HepG2 (cell line): ENCODE data around the gene SLC22A4. TPM values are rescaled to one million over a fixed set of nuclear protein-coding genes. Genes with fewer than 3 reads are reported as not detected.

ENCODE experiments used
- ATAC-seq: fragments of 200-7000 bp; cut with Tn5 transposase; 3 replicates; pipeline ENCODE4 v1.9.1; 2020; ENCODE audit warnings: mild to moderate bottlenecking, moderate library complexity
- BruUV-seq: library from RNA; stranded (reverse); fragments of 400-500 nt; replicated peaks from 2 replicates; lab custom pipeline; 2021; lab: Mats Ljungman, UMichigan
- CTCF ChIA-PET: fragments of 300-600 bp; formaldehyde crosslinking; extraction: SDS; loops from one replicate; lab custom pipeline; 2021; ENCODE audit warnings: low total read pairs, inconsistent platforms, low intra/inter-chr PET ratio; lab: Yijun Ruan, JAX
- POLR2A ChIA-PET: fragments of 350-600 bp; sonication (Branson Sonifier 250); formaldehyde crosslinking; loops from one replicate; lab custom pipeline; 2020; ENCODE audit warnings: antibody characterized with exemption, inconsistent platforms; lab: Yijun Ruan, JAX
- DNase-seq: peaks from one replicate; pipeline ENCODE4 v3.0.0-alpha.2; 2015; ENCODE audit warnings: low spot score
- FAIRE-seq: peaks from 3 replicates; lab custom pipeline; 2011; peaks lifted over from hg19 to GRCh38; lab: Jason Lieb, UNC
- H2AFZ ChIP-seq: one replicate; pipeline ENCODE4 v1.6.1; 2011; ENCODE audit warnings: low read length, inconsistent platforms
- H3K27ac ChIP-seq: fragments of 300-600 bp; 3 replicates; pipeline ENCODE4 v1.8.0; 2011; ENCODE audit warnings: mixed run types, mild to moderate bottlenecking, mixed read lengths, low read length, inconsistent platforms; ENCODE audit not compliant: insufficient read depth; ENCODE audit errors: extremely low read length
- H3K27me3 ChIP-seq, 2 experiments: fragments of 200-600 bp in 1 of 2; 2 replicates in 1 of 2; 3 replicates in 1 of 2; pipeline versions ENCODE4 v1.6.0 to v1.8.0; 2011; ENCODE audit warnings: low read length in 2 of 2, mild to moderate bottlenecking in 2 of 2, moderate library complexity in 2 of 2, inconsistent platforms in 1 of 2; ENCODE audit not compliant: insufficient read depth in 2 of 2, control insufficient read depth in 1 of 2
- H3K36me3 ChIP-seq, 2 experiments: fragments of 200-600 bp in 1 of 2; replicated peaks in 1 of 2; 2 replicates in 1 of 2; 3 replicates in 1 of 2; pipeline versions ENCODE4 v1.5.1 to v1.8.0; 2011; ENCODE audit warnings: low read length in 2 of 2, inconsistent platforms in 1 of 2; ENCODE audit not compliant: insufficient read depth in 2 of 2, control insufficient read depth in 1 of 2
- H3K4me1 ChIP-seq: 2 replicates; pipeline ENCODE4 v1.5.1; 2012; ENCODE audit warnings: low read length, inconsistent platforms; ENCODE audit not compliant: insufficient read depth
- H3K4me2 ChIP-seq: 2 replicates; pipeline ENCODE4 v1.6.0; 2011; ENCODE audit warnings: low read depth, low read length, inconsistent platforms
- H3K4me3 ChIP-seq, 3 experiments: fragments of 200-600 bp in 1 of 3; sonication (generic), shearing (Covaris generic) in 1 of 3; replicated peaks in 1 of 3; 2 replicates each; pipeline ENCODE4 v1.5.1; 2011 to 2016; ENCODE audit warnings: low read length in 3 of 3, inconsistent platforms in 2 of 3, low read depth in 2 of 3, mild to moderate bottlenecking in 2 of 3, control low read depth in 1 of 3, mixed read lengths in 1 of 3; ENCODE audit not compliant: insufficient read depth in 1 of 3
- H3K79me2 ChIP-seq: one replicate; pipeline ENCODE4 v1.6.1; 2011; ENCODE audit warnings: low read length, inconsistent platforms; ENCODE audit not compliant: insufficient read depth
- H3K9ac ChIP-seq: 2 replicates; pipeline ENCODE4 v1.6.0; 2011; ENCODE audit warnings: mild to moderate bottlenecking, low read depth, low read length, inconsistent platforms; ENCODE audit not compliant: insufficient read depth
- H3K9me3 ChIP-seq: 2 replicates; pipeline ENCODE4 v1.5.1; 2012; ENCODE audit warnings: mild to moderate bottlenecking, low read length
- H4K20me1 ChIP-seq: 2 replicates; pipeline ENCODE4 v1.6.0; 2011; ENCODE audit warnings: inconsistent platforms, mild to moderate bottlenecking, low read length, moderate library complexity; ENCODE audit not compliant: insufficient read depth
- DDIT3 ChIP-seq: sonication (generic); formaldehyde crosslinking; IDR thresholded peaks from 2 replicates; pipeline ENCODE4 v1.4.0; 2020; ENCODE audit warnings: mild to moderate bottlenecking, missing genetic modification reagents
- FIP1L1 ChIP-seq: fragments of 200-400 bp; formaldehyde crosslinking; IDR thresholded peaks from 2 replicates; pipeline ENCODE4 v1.6.1; 2018; ENCODE audit warnings: low read depth, mild to moderate bottlenecking, low read length, moderate library complexity, borderline replicate concordance; ENCODE audit not compliant: insufficient read depth
- GABPB1 ChIP-seq: IDR thresholded peaks from 2 replicates; pipeline ENCODE4 v1.6.1; 2016; ENCODE audit warnings: mild to moderate bottlenecking, missing genetic modification reagents, moderate library complexity, missing compliant biosample characterization
- HNRNPH1 ChIP-seq: fragments of 200-400 bp; formaldehyde crosslinking; optimal IDR thresholded peaks from 2 replicates; pipeline ENCODE3; 2017; ENCODE audit warnings: mild to moderate bottlenecking, low read depth, low read length
- JUND ChIP-seq: sonication (generic); formaldehyde crosslinking; IDR thresholded peaks from 2 replicates; pipeline ENCODE4 v1.8.0; 2022; ENCODE audit warnings: mild to moderate bottlenecking, missing genetic modification reagents
- NFE2L2 ChIP-seq: fragments of 150-350 bp; IDR thresholded peaks from 2 replicates; pipeline ENCODE4 v1.6.1; 2014; ENCODE audit warnings: low read length
- POLR2AphosphoS5 ChIP-seq: IDR thresholded peaks from 2 replicates; pipeline ENCODE4 v1.6.1; 2012; ENCODE audit warnings: low read depth, low read length
- SPEN ChIP-seq: sonication (generic); formaldehyde crosslinking; IDR thresholded peaks from 2 replicates; pipeline ENCODE4 v1.5.1; 2020; ENCODE audit warnings: low read depth, mild to moderate bottlenecking, missing genetic modification reagents
- STAT5B ChIP-seq: sonication (generic); formaldehyde crosslinking; IDR thresholded peaks from 2 replicates; pipeline ENCODE4 v1.4.0; 2020; ENCODE audit warnings: missing genetic modification reagents
- ZNF333 ChIP-seq: sonication (generic); formaldehyde crosslinking; IDR thresholded peaks from 2 replicates; pipeline ENCODE4 v1.4.0; 2020; ENCODE audit warnings: mild to moderate bottlenecking, missing genetic modification reagents, borderline replicate concordance
- ZNF687 ChIP-seq: sonication (generic); formaldehyde crosslinking; IDR thresholded peaks from 2 replicates; pipeline ENCODE4 v1.5.1; 2020; ENCODE audit warnings: mild to moderate bottlenecking, missing genetic modification reagents, moderate library complexity
- ZSCAN21 ChIP-seq: sonication (generic); formaldehyde crosslinking; IDR thresholded peaks from 2 replicates; pipeline ENCODE4 v1.8.0; 2022; ENCODE audit warnings: mild to moderate bottlenecking, missing genetic modification reagents, moderate library complexity, borderline replicate concordance
- WGBS: methylation state at CpG from one replicate; pipeline ENCODE4 v1.1.6; 2017; ENCODE audit warnings: low lambda C conversion rate; 5-methylcytosine and 5-hydroxymethylcytosine counted together
- in situ Hi-C: cut with HindIII; loops from 2 replicates; pipeline ENCODE4 v1.10.0; 2017; ENCODE audit warnings: low pct_unique_long_range_greater_than_20kb; ENCODE audit not compliant: extremely low pct_ligation_motif_present
- intact Hi-C: fragments of 100-400 bp; cut with micrococcal nuclease; formaldehyde crosslinking; loops from one replicate; pipeline ENCODE4 v1.10.0; 2022; ENCODE audit not compliant: unreplicated experiment
- polyA plus RNA-seq, 8 experiments: library from polyadenylated mRNA; depleted of rRNA in 3 of 8; stranded (reverse) in 7 of 8; unstranded in 1 of 8; fragments of >200 nt; fragmentation: Illumina TruSeq in 4 of 8; extraction: Trizol in 4 of 8; gene quantifications; 2 replicates each; pipeline versions ENCODE4 v1.2.1 to v1.2.3, GENCODE V29; 2011 to 2016; ENCODE audit warnings: low read depth in 4 of 8, missing spikeins in 1 of 8, mixed read lengths in 1 of 8; ENCODE audit not compliant: insufficient read depth in 1 of 8
- total RNA-seq, 5 experiments: library from RNA; depleted of rRNA; stranded (reverse); fragments of >200 nt; fragmentation: Illumina TruSeq; extraction: Trizol; gene quantifications; 2 replicates each; pipeline ENCODE4 v1.2.3, GENCODE V29; 2016; ENCODE audit warnings: low read depth in 1 of 5
- TF ChIP-seq, protein P1 (sequence below): sonication (generic); formaldehyde crosslinking; IDR thresholded peaks from 2 replicates; pipeline ENCODE4 v1.5.0; 2020; ENCODE audit warnings: mild to moderate bottlenecking, missing genetic modification reagents, moderate library complexity

Gene SLC22A4
- total and polyA plus RNA-seq, 2 of the 13 experiments (the other 11 are each of a cell fraction or from before 2014, with no cell fraction given): 0.33 to 0.62 TPM

DNA sequence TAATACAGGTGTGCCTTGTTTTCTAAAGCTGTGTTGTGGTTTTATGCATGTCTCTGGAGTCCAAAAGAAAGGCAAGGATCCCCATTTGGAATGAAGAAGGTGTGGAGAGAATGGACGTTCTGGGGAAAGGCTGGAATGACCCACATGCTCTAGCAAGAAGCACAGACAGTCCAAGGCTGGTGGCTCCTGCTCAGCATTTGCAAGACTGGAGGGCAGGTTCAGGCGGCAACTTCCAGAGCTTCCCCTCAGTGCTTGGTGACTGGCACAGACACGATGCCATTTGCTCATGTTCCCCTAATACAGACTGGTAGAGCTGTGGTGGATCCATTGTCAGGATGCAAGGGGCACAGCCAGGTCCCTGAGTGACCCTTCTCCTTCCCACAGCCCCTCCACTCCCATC lies 8.2 kb downstream of the SLC22A4 start:
- Histone ChIP-seq H4K20me1 (no peaks in the 10 kb centered on the region), H3K27me3 (no peaks in the 10 kb centered on the region), H3K4me3 (no peak overlapping the region), H2AFZ (no peak overlapping the region), H3K36me3 (no peaks in the 10 kb centered on the region), H3K9ac (no peak overlapping the region), H3K79me2 (no peaks in the 10 kb centered on the region)
- no peak for ATAC-seq
- no peak for FAIRE-seq
- BruUV-seq: no TSS peak
- 79% methylated on average over 3 of the region's 3 CpGs for WGBS
- intact Hi-C loops: no loop called here
- DNase-seq: no peak
- POLR2A ChIA-PET: interaction anchor here (2.5 kb wide), 1 partner anchor 8 kb away, joined by 15 read pairs; the partner anchor contains the start of gene SLC22A4
- TF ChIP-seq DDIT3 (CRISPR knock-in tag) (no peak), SPEN (CRISPR knock-in tag) (no peak), JUND (CRISPR knock-in tag) (no peak)
- TF ChIP-seq, all 625 proteins: peak for 0
- in situ Hi-C loops: no loop called here
- H3K4me1 ChIP-seq: peaks cover 33% of the 10 kb centered on the region
- no peak overlapping the region for H3K4me2 ChIP-seq
- H3K27ac ChIP-seq: no peak overlapping the region
- CTCF ChIA-PET: no interaction called here
- H3K9me3 ChIP-seq: no peaks in the 10 kb centered on the region

DNA sequence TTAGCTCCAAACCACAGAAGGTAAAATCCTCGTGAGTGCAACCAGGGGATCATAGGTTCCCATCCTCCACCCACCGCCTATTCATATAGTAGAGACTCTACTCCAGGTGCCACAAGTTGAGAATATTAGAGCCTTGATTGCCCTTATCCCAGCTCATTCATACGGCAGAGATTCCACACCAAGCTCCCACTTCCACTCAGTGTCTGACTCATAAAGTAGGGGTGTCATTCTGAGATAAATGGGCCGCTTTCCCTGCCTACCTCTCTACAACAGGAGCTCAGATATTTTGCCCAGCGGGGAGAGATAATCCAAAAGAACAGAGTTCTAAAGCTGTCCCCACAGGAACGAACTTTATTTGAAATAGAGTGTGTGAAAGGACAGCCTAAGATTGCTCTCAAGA lies 9.4 kb downstream of the SLC22A4 start:
- ChIA-PET CTCF (no interaction called here), POLR2A (interaction anchor here (2.5 kb wide), 1 partner anchor 10 kb away, joined by 15 read pairs; the partner anchor contains the start of gene SLC22A4)
- no peaks in the 10 kb centered on the region for H3K27me3 ChIP-seq
- H4K20me1 ChIP-seq: no peaks in the 10 kb centered on the region
- DNase-seq (no peak), FAIRE-seq (no peak), ATAC-seq (no peak)
- H3K4me1 ChIP-seq: peaks cover 38% of the 10 kb centered on the region
- H2AFZ ChIP-seq: no peak overlapping the region
- H3K4me3 ChIP-seq: no peak overlapping the region
- intact Hi-C loops: no loop called here
- H3K79me2 ChIP-seq: no peaks in the 10 kb centered on the region
- no peak overlapping the region for H3K27ac ChIP-seq
- in situ Hi-C loops: no loop called here
- no peaks in the 10 kb centered on the region for H3K36me3 ChIP-seq
- no peaks in the 10 kb centered on the region for H3K9me3 ChIP-seq
- H3K9ac ChIP-seq: no peak overlapping the region
- no TSS peak for BruUV-seq
- WGBS: 93% methylated on average over 6 of the region's 6 CpGs
- no peak overlapping the region for H3K4me2 ChIP-seq
- TF ChIP-seq ZNF687 (CRISPR knock-in tag): no peak
- TF ChIP-seq GABPB1: no peak
- no peak for TF ChIP-seq NFE2L2
- no peak for TF ChIP-seq HNRNPH1
- no peak for TF ChIP-seq ZNF333 (CRISPR knock-in tag)
- no peak for TF ChIP-seq FIP1L1
- TF ChIP-seq, protein P1, sequence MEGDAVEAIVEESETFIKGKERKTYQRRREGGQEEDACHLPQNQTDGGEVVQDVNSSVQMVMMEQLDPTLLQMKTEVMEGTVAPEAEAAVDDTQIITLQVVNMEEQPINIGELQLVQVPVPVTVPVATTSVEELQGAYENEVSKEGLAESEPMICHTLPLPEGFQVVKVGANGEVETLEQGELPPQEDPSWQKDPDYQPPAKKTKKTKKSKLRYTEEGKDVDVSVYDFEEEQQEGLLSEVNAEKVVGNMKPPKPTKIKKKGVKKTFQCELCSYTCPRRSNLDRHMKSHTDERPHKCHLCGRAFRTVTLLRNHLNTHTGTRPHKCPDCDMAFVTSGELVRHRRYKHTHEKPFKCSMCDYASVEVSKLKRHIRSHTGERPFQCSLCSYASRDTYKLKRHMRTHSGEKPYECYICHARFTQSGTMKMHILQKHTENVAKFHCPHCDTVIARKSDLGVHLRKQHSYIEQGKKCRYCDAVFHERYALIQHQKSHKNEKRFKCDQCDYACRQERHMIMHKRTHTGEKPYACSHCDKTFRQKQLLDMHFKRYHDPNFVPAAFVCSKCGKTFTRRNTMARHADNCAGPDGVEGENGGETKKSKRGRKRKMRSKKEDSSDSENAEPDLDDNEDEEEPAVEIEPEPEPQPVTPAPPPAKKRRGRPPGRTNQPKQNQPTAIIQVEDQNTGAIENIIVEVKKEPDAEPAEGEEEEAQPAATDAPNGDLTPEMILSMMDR (CRISPR knock-in tag): no peak
- TF ChIP-seq POLR2AphosphoS5: no peak
- no peak for TF ChIP-seq ZSCAN21
- no peak for TF ChIP-seq STAT5B (CRISPR knock-in tag)
